ENCODE measurements around the gene RAB21. TPM values are rescaled to one million over a fixed set of nuclear protein-coding genes. Genes with fewer than 3 reads are reported as not detected.

RAB21 gene
- total and polyA plus RNA-seq, 4 experiments from 2014 or later: 38.3 to 77.2 (median 59.8) TPM

- H3K4me3 ChIP-seq (ENCODE audit: low read length in 2 of 2): no peak overlapping the region
- H3K27ac Mint-ChIP-seq: no peak overlapping the region
- no peak overlapping the region for H3K27ac ChIP-seq (ENCODE audit: low read depth, low read length)
- no peak for DNase-seq
- H3K4me1 ChIP-seq (ENCODE audit: insufficient read depth, low read length): no peaks in the 10 kb centered on the region
- peaks cover 0 to 3% (median 0%) of the 10 kb centered on the region in 8 donors for H3K9me3 Mint-ChIP-seq
- H3K4me1 Mint-ChIP-seq: no peaks in the 10 kb centered on the region
- peaks cover 0 to 3% of the 10 kb centered on the region in 2 donors for H3K27me3 Mint-ChIP-seq
- H3K27me3 ChIP-seq (ENCODE audit: insufficient read depth, low read length): no peaks in the 10 kb centered on the region
- H3K4me3 Mint-ChIP-seq: no peak overlapping the region
- H3K36me3 ChIP-seq (ENCODE audit: insufficient read depth, low read length): no peaks in the 10 kb centered on the region
- intact Hi-C loops (cut with micrococcal nuclease): no loop called here
- POLR2A ChIA-PET (ENCODE audit: partially characterized antibody): no interaction called here
- no peaks in the 10 kb centered on the region for H3K9me3 ChIP-seq (ENCODE audit: control insufficient read depth in 1 of 2, low read length in 2 of 2)
- H3K36me3 Mint-ChIP-seq: no peaks in the 10 kb centered on the region
- CTCF ChIA-PET (ENCODE audit: partially characterized antibody): interaction anchor here (0.7 kb wide), 1 partner anchor 333 kb away, joined by 4 read pairs; no protein-coding TSS in a partner anchor
Measured at GRCh38 chr12:71721783-71722505, 32.7 kb upstream of the RAB21 start.

GRCh38 chr12:71725011-71725410 lies 29.7 kb upstream of the RAB21 start:
- Histone ChIP-seq H3K27ac (ENCODE audit: low read depth, low read length) (no peak overlapping the region), H3K4me1 (ENCODE audit: insufficient read depth, low read length) (no peaks in the 10 kb centered on the region), H3K9me3 (ENCODE audit: control insufficient read depth in 1 of 2, low read length in 2 of 2) (no peaks in the 10 kb centered on the region), H3K4me3 (ENCODE audit: low read length in 2 of 2) (no peak overlapping the region), H3K36me3 (ENCODE audit: insufficient read depth, low read length) (no peaks in the 10 kb centered on the region), H3K27me3 (ENCODE audit: insufficient read depth, low read length) (no peaks in the 10 kb centered on the region)
- H3K27me3 Mint-ChIP-seq: no peaks in the 10 kb centered on the region
- intact Hi-C loops (cut with micrococcal nuclease): no loop called here
- ChIA-PET CTCF (ENCODE audit: partially characterized antibody) (interaction anchor here (1.7 to 2.5 kb wide), 2 partner anchors 22 kb away, joined by 4 to 10 read pairs; no protein-coding TSS in a partner anchor), POLR2A (ENCODE audit: partially characterized antibody) (no interaction called here)
- H3K36me3 Mint-ChIP-seq: no peaks in the 10 kb centered on the region
- no peaks in the 10 kb centered on the region for H3K9me3 Mint-ChIP-seq
- no peak overlapping the region for H3K27ac Mint-ChIP-seq
- DNase-seq: no peak
- no peaks in the 10 kb centered on the region for H3K4me1 Mint-ChIP-seq
- no peak overlapping the region for H3K4me3 Mint-ChIP-seq

DNA sequence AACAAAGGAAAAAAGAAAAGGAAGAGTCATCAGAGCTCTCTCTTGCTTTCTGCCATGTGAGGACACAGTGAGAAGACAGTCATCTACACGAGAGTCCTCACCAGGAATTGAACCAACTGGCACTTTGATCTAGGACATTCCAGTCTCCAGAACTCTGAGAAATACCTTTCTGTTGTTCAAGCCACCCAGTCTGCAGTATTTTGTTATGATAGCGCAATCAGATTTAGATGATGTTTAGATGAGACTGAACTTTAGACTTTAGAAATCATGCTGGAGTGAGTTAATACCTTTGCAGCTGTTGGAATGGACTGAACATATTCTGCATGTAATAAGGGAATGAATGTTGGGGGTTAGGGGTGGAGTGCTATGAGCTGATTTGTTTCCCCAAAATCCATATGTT lies 28.1 kb upstream of the RAB21 start:
- CTCF ChIA-PET (ENCODE audit: partially characterized antibody): interaction anchor here (2.5 kb wide), 1 partner anchor 21 kb away, joined by 10 read pairs; no protein-coding TSS in a partner anchor
- POLR2A ChIA-PET (ENCODE audit: partially characterized antibody): no interaction called here
- no peak overlapping the region for H3K27ac Mint-ChIP-seq

DNA sequence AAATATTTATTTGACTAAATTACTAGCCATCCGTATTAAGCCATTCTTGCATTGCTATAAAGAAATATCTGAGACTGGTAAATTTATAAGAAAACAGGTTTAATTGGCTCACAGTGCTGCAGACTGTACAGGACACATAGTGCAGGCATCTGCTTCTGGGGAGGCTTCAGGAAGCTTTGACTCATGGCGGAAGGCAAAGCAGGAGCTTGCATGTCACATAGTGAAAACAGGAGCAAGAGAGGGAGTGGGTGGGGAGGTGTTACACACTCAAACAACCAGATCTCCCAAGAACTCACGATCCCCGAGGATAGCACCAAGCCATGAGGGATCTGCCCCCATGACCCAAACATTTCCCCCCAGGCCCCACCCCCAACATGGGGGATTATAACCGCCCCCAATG lies 26.7 kb upstream of the RAB21 start:
- Mint-ChIP-seq H3K4me1 (no peaks in the 10 kb centered on the region), H3K27ac (no peak overlapping the region), H3K9me3 (no peaks in the 10 kb centered on the region), H3K36me3 (no peaks in the 10 kb centered on the region), H3K4me3 (no peak overlapping the region), H3K27me3 (peaks cover 0 to 2% of the 10 kb centered on the region in 2 donors)
- intact Hi-C loops (cut with micrococcal nuclease): no loop called here
- no peaks in the 10 kb centered on the region for H3K9me3 ChIP-seq (ENCODE audit: control insufficient read depth in 1 of 2, low read length in 2 of 2)
- no peaks in the 10 kb centered on the region for H3K4me1 ChIP-seq (ENCODE audit: insufficient read depth, low read length)
- DNase-seq: no peak
- H3K36me3 ChIP-seq (ENCODE audit: insufficient read depth, low read length): no peaks in the 10 kb centered on the region
- H3K27me3 ChIP-seq (ENCODE audit: insufficient read depth, low read length): no peaks in the 10 kb centered on the region
- ChIA-PET POLR2A (ENCODE audit: partially characterized antibody) (no interaction called here), CTCF (ENCODE audit: partially characterized antibody) (no interaction called here)
- H3K4me3 ChIP-seq (ENCODE audit: low read length in 2 of 2): no peak overlapping the region
- no peak overlapping the region for H3K27ac ChIP-seq (ENCODE audit: low read depth, low read length)

More for the DNA sequence above, 28.1 kb upstream of the RAB21 start:
- Mint-ChIP-seq H3K4me1 (no peaks in the 10 kb centered on the region), H3K4me3 (no peak overlapping the region), H3K36me3 (no peaks in the 10 kb centered on the region), H3K9me3 (no peaks in the 10 kb centered on the region), H3K27me3 (peaks cover 0 to 2% of the 10 kb centered on the region in 2 donors)
- intact Hi-C loops (cut with micrococcal nuclease): no loop called here
- H3K9me3 ChIP-seq (ENCODE audit: control insufficient read depth in 1 of 2, low read length in 2 of 2): no peaks in the 10 kb centered on the region
- H3K36me3 ChIP-seq (ENCODE audit: insufficient read depth, low read length): no peaks in the 10 kb centered on the region
- H3K4me1 ChIP-seq (ENCODE audit: insufficient read depth, low read length): no peaks in the 10 kb centered on the region
- no peak for DNase-seq
- no peaks in the 10 kb centered on the region for H3K27me3 ChIP-seq (ENCODE audit: insufficient read depth, low read length)
- no peak overlapping the region for H3K4me3 ChIP-seq (ENCODE audit: low read length in 2 of 2)
- no peak overlapping the region for H3K27ac ChIP-seq (ENCODE audit: low read depth, low read length)

- H3K27ac ChIP-seq (ENCODE audit: low read depth, low read length): no peak overlapping the region
- peaks cover 0 to 2% of the 10 kb centered on the region in 2 donors for H3K27me3 Mint-ChIP-seq
- no peaks in the 10 kb centered on the region for H3K9me3 Mint-ChIP-seq
- no peaks in the 10 kb centered on the region for H3K36me3 Mint-ChIP-seq
- H3K36me3 ChIP-seq (ENCODE audit: insufficient read depth, low read length): no peaks in the 10 kb centered on the region
- ChIA-PET CTCF (ENCODE audit: partially characterized antibody) (interaction anchor here (1.4 kb wide), 1 partner anchor 16 kb away, joined by 9 read pairs; no protein-coding TSS in a partner anchor), POLR2A (ENCODE audit: partially characterized antibody) (no interaction called here)
- intact Hi-C loops (cut with micrococcal nuclease): no loop called here
- no peaks in the 10 kb centered on the region for H3K4me1 Mint-ChIP-seq
- H3K27me3 ChIP-seq (ENCODE audit: insufficient read depth, low read length): no peaks in the 10 kb centered on the region
- no peak overlapping the region for H3K27ac Mint-ChIP-seq
- H3K9me3 ChIP-seq (ENCODE audit: control insufficient read depth in 1 of 2, low read length in 2 of 2): no peaks in the 10 kb centered on the region
- no peak overlapping the region for H3K4me3 Mint-ChIP-seq
- H3K4me1 ChIP-seq (ENCODE audit: insufficient read depth, low read length): no peaks in the 10 kb centered on the region
- H3K4me3 ChIP-seq (ENCODE audit: low read length in 2 of 2): no peak overlapping the region
- no peak for DNase-seq
Measured at GRCh38 chr12:71730936-71731335, 23.7 kb upstream of the RAB21 start.

DNA sequence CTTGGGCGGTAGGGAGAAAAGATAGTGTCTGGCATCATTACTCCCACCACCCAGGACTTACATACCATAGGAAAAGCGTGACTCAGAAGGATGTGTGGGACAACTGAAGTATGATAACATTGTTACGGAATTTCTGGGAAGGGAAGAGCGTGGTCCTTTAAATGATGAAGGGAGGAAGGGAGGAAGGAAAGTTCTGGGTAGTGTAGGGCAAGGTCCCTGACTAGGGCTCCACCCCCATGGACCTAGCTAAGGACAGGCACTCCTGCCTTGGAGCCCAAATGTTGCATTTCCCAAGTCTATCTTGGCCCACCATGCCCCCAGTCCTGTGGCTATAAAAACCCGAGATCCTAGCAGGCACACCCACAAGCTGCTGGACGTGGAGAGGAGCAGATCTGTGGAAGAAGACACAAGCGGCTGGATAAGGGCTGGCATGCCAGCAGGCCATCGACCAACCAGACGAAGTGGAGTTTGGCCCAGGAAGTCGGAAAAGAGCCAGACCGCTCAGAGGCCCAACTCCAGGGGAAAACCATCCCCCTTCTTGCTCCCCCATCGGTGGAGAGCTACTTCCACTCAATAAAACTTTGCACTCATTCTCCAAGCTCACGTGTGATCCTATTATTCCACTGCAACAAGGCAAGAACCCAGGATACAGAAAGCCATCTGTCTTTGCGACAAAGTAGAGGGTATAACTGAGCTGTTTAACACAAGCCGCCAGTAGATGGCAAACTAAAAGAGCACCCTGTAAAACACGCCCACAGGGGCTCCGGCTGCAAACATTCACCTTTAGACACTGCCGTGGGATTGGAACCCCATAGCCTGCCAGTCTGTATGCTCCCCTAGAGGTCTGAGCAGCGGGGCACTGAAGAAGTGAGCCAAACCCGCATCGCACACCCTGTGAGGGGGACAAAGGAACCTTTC lies 23.0 kb upstream of the RAB21 start:
- H3K4me3 Mint-ChIP-seq: no peak overlapping the region
- ChIA-PET CTCF (ENCODE audit: partially characterized antibody) (interaction anchor here (0.7 to 1.4 kb wide), 2 partner anchors 15 to 315 kb away, joined by 3 to 9 read pairs; no protein-coding TSS in a partner anchor), POLR2A (ENCODE audit: partially characterized antibody) (no interaction called here)
- no peaks in the 10 kb centered on the region for H3K27me3 ChIP-seq (ENCODE audit: insufficient read depth, low read length)
- no peaks in the 10 kb centered on the region for H3K9me3 ChIP-seq (ENCODE audit: control insufficient read depth in 1 of 2, low read length in 2 of 2)
- no peaks in the 10 kb centered on the region for H3K36me3 ChIP-seq (ENCODE audit: insufficient read depth, low read length)
- H3K27me3 Mint-ChIP-seq: peaks cover 0 to 2% of the 10 kb centered on the region in 2 donors
- intact Hi-C loops (cut with micrococcal nuclease): no loop called here
- H3K4me1 ChIP-seq (ENCODE audit: insufficient read depth, low read length): no peaks in the 10 kb centered on the region
- H3K4me3 ChIP-seq (ENCODE audit: low read length in 2 of 2): no peak overlapping the region
- no peaks in the 10 kb centered on the region for H3K9me3 Mint-ChIP-seq
- no peaks in the 10 kb centered on the region for H3K36me3 Mint-ChIP-seq
- DNase-seq: no peak
- no peak overlapping the region for H3K27ac ChIP-seq (ENCODE audit: low read depth, low read length)
- H3K4me1 Mint-ChIP-seq: no peaks in the 10 kb centered on the region
- no peak overlapping the region for H3K27ac Mint-ChIP-seq

- no peak overlapping the region for H3K4me3 ChIP-seq (ENCODE audit: low read length in 2 of 2)
- no peak for DNase-seq
- H3K36me3 ChIP-seq (ENCODE audit: insufficient read depth, low read length): no peaks in the 10 kb centered on the region
- no peaks in the 10 kb centered on the region for H3K4me1 ChIP-seq (ENCODE audit: insufficient read depth, low read length)
- H3K27ac ChIP-seq (ENCODE audit: low read depth, low read length): no peak overlapping the region
- ChIA-PET POLR2A (ENCODE audit: partially characterized antibody) (no interaction called here), CTCF (ENCODE audit: partially characterized antibody) (interaction anchor here (1.4 kb wide), 1 partner anchor 14 kb away, joined by 9 read pairs; no protein-coding TSS in a partner anchor)
- H3K9me3 ChIP-seq (ENCODE audit: control insufficient read depth in 1 of 2, low read length in 2 of 2): no peaks in the 10 kb centered on the region
- no peak overlapping the region for H3K27ac Mint-ChIP-seq
- no peaks in the 10 kb centered on the region for H3K4me1 Mint-ChIP-seq
- no peak overlapping the region for H3K4me3 Mint-ChIP-seq
- H3K27me3 Mint-ChIP-seq: peaks cover 0 to 2% of the 10 kb centered on the region in 2 donors
- H3K27me3 ChIP-seq (ENCODE audit: insufficient read depth, low read length): no peaks in the 10 kb centered on the region
- intact Hi-C loops (cut with micrococcal nuclease): no loop called here
- no peaks in the 10 kb centered on the region for H3K36me3 Mint-ChIP-seq
- H3K9me3 Mint-ChIP-seq: no peaks in the 10 kb centered on the region
Measured at GRCh38 chr12:71732357-71732712, 22.3 kb upstream of the RAB21 start.

Measured in CD4-positive, alpha-beta memory T cell (primary cell).